Endothelial cell of umbilical vein (primary cell): ENCODE results near the gene ZNF160. TPM values are rescaled to one million over a fixed set of nuclear protein-coding genes. Genes with fewer than 3 reads are reported as not detected.

Experiments used
- BruUV-seq: library from RNA; stranded (reverse); fragments of 400-500 nt; replicated peaks from 2 replicates; lab custom pipeline; 2021; lab: Mats Ljungman, UMichigan
- CTCF ChIA-PET: fragments of 300-600, 350-600 bp; sonication (Branson Sonifier 250); formaldehyde crosslinking; loops from one replicate; lab custom pipeline; 2021; ENCODE audit warnings: antibody characterized with exemption, inconsistent platforms; lab: Charles Lee
- POLR2A ChIA-PET: fragments of 300-600, 350-600 bp; sonication (Branson Sonifier 250); formaldehyde crosslinking; loops from one replicate; lab custom pipeline; 2021; ENCODE audit warnings: antibody characterized with exemption, inconsistent platforms; lab: Charles Lee
- DNase-seq: peaks from one replicate; pipeline ENCODE4 v3.0.0-alpha.2; 2011; ENCODE audit warnings: low read depth, low spot score
- FAIRE-seq: peaks from 2 replicates; lab custom pipeline; 2011; peaks lifted over from hg19 to GRCh38; lab: Jason Lieb, UNC
- H2AFZ ChIP-seq: 2 replicates; pipeline ENCODE4 v1.6.0; 2012; ENCODE audit warnings: low read depth, low read length, control low read depth, inconsistent platforms
- H3K27ac ChIP-seq: 2 replicates; pipeline ENCODE4 v1.5.1; 2011; ENCODE audit warnings: low read depth, mild to moderate bottlenecking, control low read depth, low read length, moderate library complexity; ENCODE audit not compliant: insufficient read depth
- H3K27me3 ChIP-seq, 2 experiments: 2 replicates each; pipeline versions ENCODE4 v1.6.0 to v1.6.1; 2011; ENCODE audit warnings: low read length in 2 of 2, mixed read lengths in 1 of 2; ENCODE audit not compliant: control insufficient read depth in 2 of 2, insufficient read depth in 2 of 2
- H3K36me3 ChIP-seq, 2 experiments: 2 replicates in 1 of 2; 3 replicates in 1 of 2; pipeline ENCODE4 v1.5.1; 2011; ENCODE audit warnings: low read length in 2 of 2, mild to moderate bottlenecking in 1 of 2, moderate library complexity in 1 of 2; ENCODE audit not compliant: control insufficient read depth in 2 of 2, insufficient read depth in 2 of 2; ENCODE audit errors: extremely low read depth in 1 of 2
- H3K4me1 ChIP-seq: 3 replicates; pipeline ENCODE4 v1.5.1; 2011; ENCODE audit warnings: mild to moderate bottlenecking, low read length; ENCODE audit not compliant: control insufficient read depth, insufficient read depth; ENCODE audit errors: extremely low read depth
- H3K4me2 ChIP-seq: 2 replicates; pipeline ENCODE4 v1.6.1; 2011; ENCODE audit warnings: low read length, control low read depth, mixed read lengths; ENCODE audit not compliant: insufficient read depth
- H3K4me3 ChIP-seq, 3 experiments: fragments of 200-600 bp in 1 of 3; sonication (generic), shearing (Covaris generic) in 1 of 3; replicated peaks in 1 of 3; 2 replicates each; pipeline ENCODE4 v1.5.1; 2011 to 2016; ENCODE audit warnings: control low read depth in 3 of 3, low read length in 3 of 3, mild to moderate bottlenecking in 2 of 3, inconsistent platforms in 1 of 3, low read depth in 1 of 3, moderate library complexity in 1 of 3; ENCODE audit not compliant: insufficient read depth in 1 of 3
- H3K79me2 ChIP-seq: 2 replicates; pipeline ENCODE4 v1.6.0; 2012; ENCODE audit warnings: low read length, inconsistent platforms; ENCODE audit not compliant: control insufficient read depth, insufficient read depth
- H3K9ac ChIP-seq: replicated peaks from 2 replicates; pipeline ENCODE3; 2011; ENCODE audit warnings: low read length, control low read depth; ENCODE audit not compliant: insufficient read depth; ENCODE audit errors: extremely low read depth
- H3K9me1 ChIP-seq: replicated peaks from 3 replicates; pipeline ENCODE4 v1.6.0; 2011; ENCODE audit warnings: mild to moderate bottlenecking, low read length; ENCODE audit not compliant: control insufficient read depth, insufficient read depth; ENCODE audit errors: extremely low read depth
- H3K9me3 ChIP-seq: replicated peaks from 2 replicates; pipeline ENCODE4 v1.5.1; 2012; ENCODE audit warnings: low read length, inconsistent platforms; ENCODE audit not compliant: control insufficient read depth, insufficient read depth
- H4K20me1 ChIP-seq: replicated peaks from 2 replicates; pipeline ENCODE3; 2011; ENCODE audit warnings: mild to moderate bottlenecking, low read length; ENCODE audit not compliant: control insufficient read depth, insufficient read depth; ENCODE audit errors: extremely low read depth
- CTCF ChIP-seq, 2 donors: IDR thresholded peaks; 1 replicate in 1 of 2; 2 replicates in 1 of 2; pipeline ENCODE4 v1.5.1; 2011; ENCODE audit warnings: low read length in 2 of 2, mild to moderate bottlenecking in 2 of 2, moderate library complexity in 2 of 2, control low read depth in 1 of 2, inconsistent platforms in 1 of 2, low read depth in 1 of 2; ENCODE audit not compliant: insufficient read depth in 1 of 2; ENCODE audit errors: extremely low read depth in 1 of 2
- EZH2 ChIP-seq: IDR thresholded peaks from 2 replicates; pipeline ENCODE4 v1.6.1; 2012; ENCODE audit warnings: borderline replicate concordance, low read depth, mild to moderate bottlenecking, moderate library complexity, low read length, inconsistent platforms; ENCODE audit not compliant: severe bottlenecking
- FOS ChIP-seq: IDR thresholded peaks from 2 replicates; pipeline ENCODE4 v1.6.1; 2011; ENCODE audit warnings: mild to moderate bottlenecking, low read length, moderate library complexity, borderline replicate concordance; ENCODE audit not compliant: insufficient read depth
- GATA2 ChIP-seq: IDR thresholded peaks from 2 replicates; pipeline ENCODE4 v1.7.0; 2011; ENCODE audit warnings: low read depth, mild to moderate bottlenecking, moderate library complexity, mixed read lengths, low read length; ENCODE audit not compliant: insufficient read length, insufficient read depth
- JUN ChIP-seq: IDR thresholded peaks from 2 replicates; pipeline ENCODE4 v1.6.1; 2011; ENCODE audit warnings: borderline replicate concordance, low read depth; ENCODE audit not compliant: insufficient read length, insufficient read depth
- MYC ChIP-seq: IDR thresholded peaks from one replicate; pipeline ENCODE4 v1.6.1; 2011; ENCODE audit warnings: mild to moderate bottlenecking, low read depth, low read length
- POLR2A ChIP-seq: IDR thresholded peaks from 2 replicates; pipeline ENCODE4 v1.6.1; 2012; ENCODE audit warnings: low read depth, mild to moderate bottlenecking, control low read depth, low read length
- POLR2AphosphoS5 ChIP-seq: IDR thresholded peaks from 2 replicates; pipeline ENCODE4 v1.6.1; 2012; ENCODE audit warnings: low read depth, mild to moderate bottlenecking, control low read depth, low read length, moderate library complexity; ENCODE audit not compliant: insufficient read depth
- dilution Hi-C: fragments of 300-500 bp; cut with MboI; formaldehyde crosslinking; loops from one replicate; pipeline ENCODE4 v1.15.0; 2019; ENCODE audit warnings: low sequenced_read_pairs; ENCODE audit not compliant: extremely low pct_ligation_motif_present
- intact Hi-C: fragments of 100-400 bp; cut with micrococcal nuclease; formaldehyde crosslinking; loops from one replicate; pipeline ENCODE4 v1.10.0; 2022
- polyA plus RNA-seq, 4 experiments: library from polyadenylated mRNA; depleted of rRNA in 3 of 4; stranded (reverse) in 3 of 4; unstranded in 1 of 4; fragments of >200 nt; gene quantifications; 2 replicates each; pipeline versions ENCODE4 v1.2.1 to v1.2.3, GENCODE V29; 2011 to 2012; ENCODE audit warnings: missing spikeins in 1 of 4
- total RNA-seq: library from RNA; stranded (reverse); gene quantifications from 2 replicates; pipeline ENCODE4 v1.2.3, GENCODE V29; 2021
- TF ChIP-seq, protein P1 (sequence below): IDR thresholded peaks from 2 replicates; pipeline ENCODE4 v1.6.1; 2011; ENCODE audit not compliant: insufficient read depth, insufficient read length

ZNF160 gene
- total and polyA plus RNA-seq, 2 donors (not counting 3 experiments of a cell fraction or from before 2014, with no cell fraction given) = 11.3 to 16.4 TPM

GRCh38 chr19:53112286-53112685 is 9.1 kb upstream of the ZNF160 start:
- FAIRE-seq (no peak), DNase-seq (no peak)
- Histone ChIP-seq H3K9me3 (no peaks in the 10 kb centered on the region), H3K36me3 (no peaks in the 10 kb centered on the region), H3K9ac (no peak overlapping the region), H3K4me1 (no peaks in the 10 kb centered on the region), H3K27ac (no peak overlapping the region), H3K9me1 (no peaks in the 10 kb centered on the region), H4K20me1 (no peaks in the 10 kb centered on the region), H2AFZ (no peak overlapping the region), H3K4me3 (no peak overlapping the region), H3K27me3 (no peaks in the 10 kb centered on the region), H3K79me2 (no peaks in the 10 kb centered on the region), H3K4me2 (no peak overlapping the region)
- no peak for TF ChIP-seq MYC
- no peak for TF ChIP-seq POLR2AphosphoS5
- no peak for TF ChIP-seq FOS
- no peak for TF ChIP-seq GATA2
- TF ChIP-seq POLR2A = no peak
- no peak for TF ChIP-seq CTCF (IDR thresholded peaks at IDR 0.05; ENCODE audit: extremely low read depth in 1 of 2, insufficient read depth in 1 of 2, low read depth in 1 of 2, low read length in 2 of 2)
- TF ChIP-seq, protein P1, sequence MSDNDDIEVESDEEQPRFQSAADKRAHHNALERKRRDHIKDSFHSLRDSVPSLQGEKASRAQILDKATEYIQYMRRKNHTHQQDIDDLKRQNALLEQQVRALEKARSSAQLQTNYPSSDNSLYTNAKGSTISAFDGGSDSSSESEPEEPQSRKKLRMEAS = no peak
- no peak for TF ChIP-seq JUN
- TF ChIP-seq EZH2 = no peak
- intact Hi-C loops (no loop called here), dilution Hi-C loops (no loop called here)
- no TSS peak for BruUV-seq
- CTCF ChIA-PET = no interaction called here
- POLR2A ChIA-PET = no interaction called here
